ENCODE results near the gene RAPGEF2.

- TF ChIP-seq FOXM1 (IDR thresholded peaks at IDR 0.05; ENCODE audit: borderline replicate concordance) (no peak), SUZ12 (IDR thresholded peaks at IDR 0.05) (no peak)
These were observed 165.0 kb downstream of the RAPGEF2 start for GRCh38 chr4:159267869-159268285.
